ENCODE results near the gene KASH5.

KASH5 gene

GRCh38 chr19:49390131-49390928 lies 2.3 kb downstream of the KASH5 start:
- DNase-seq (ENCODE audit: low read depth) = no peak
- H3K4me3 ChIP-seq (ENCODE audit: low read length) = no peak overlapping the region
- TF ChIP-seq CTCF (IDR thresholded peaks at IDR 0.05; ENCODE audit: insufficient read depth, low read depth, low read length, missing control alignments) = no peak

- no peak overlapping the region for H3K4me3 ChIP-seq (ENCODE audit: low read length)
- no peak for DNase-seq (ENCODE audit: low read depth)
- no peak for TF ChIP-seq CTCF (IDR thresholded peaks at IDR 0.05; ENCODE audit: insufficient read depth, low read depth, low read length, missing control alignments)
Measured at GRCh38 chr19:49390929-49391359, 2.9 kb downstream of the KASH5 start.

GRCh38 chr19:49391581-49392399 lies 3.7 kb downstream of the KASH5 start:
- TF ChIP-seq CTCF (IDR thresholded peaks at IDR 0.05; ENCODE audit: insufficient read depth, low read depth, low read length, missing control alignments) = peak; percentile 95
- peak; percentile 83 for DNase-seq (ENCODE audit: low read depth)
- H3K4me3 ChIP-seq (ENCODE audit: low read length) = no peak overlapping the region

GRCh38 chr19:49393881-49394280 lies 5.8 kb downstream of the KASH5 start:
- no peak for TF ChIP-seq CTCF (IDR thresholded peaks at IDR 0.05; ENCODE audit: insufficient read depth, low read depth, low read length, missing control alignments)
- DNase-seq (ENCODE audit: low read depth) = no peak
- H3K4me3 ChIP-seq (ENCODE audit: low read length) = no peak overlapping the region

- TF ChIP-seq CTCF (IDR thresholded peaks at IDR 0.05; ENCODE audit: insufficient read depth, low read depth, low read length, missing control alignments) = no peak
- DNase-seq (ENCODE audit: low read depth) = no peak
- H3K4me3 ChIP-seq (ENCODE audit: low read length) = no peak overlapping the region
Measured at GRCh38 chr19:49395581-49396407, 7.7 kb downstream of the KASH5 start.

GRCh38 chr19:49396738-49397505 lies 8.9 kb downstream of the KASH5 start:
- no peak for TF ChIP-seq CTCF (IDR thresholded peaks at IDR 0.05; ENCODE audit: insufficient read depth, low read depth, low read length, missing control alignments)
- DNase-seq (ENCODE audit: low read depth) = no peak
- no peak overlapping the region for H3K4me3 ChIP-seq (ENCODE audit: low read length)

Data from epithelial cell of esophagus (primary cell).